GM12874 (cell line): ENCODE data around the gene CCDC102A.

ENCODE experiments used
- TF ChIP-seq, protein P1 (sequence below): IDR thresholded peaks from 2 replicates; pipeline ENCODE4 v1.5.1; 2011; ENCODE audit warnings: low read depth, mild to moderate bottlenecking, control low read depth, low read length, moderate library complexity; ENCODE audit not compliant: insufficient read depth

The CCDC102A gene

DNA sequence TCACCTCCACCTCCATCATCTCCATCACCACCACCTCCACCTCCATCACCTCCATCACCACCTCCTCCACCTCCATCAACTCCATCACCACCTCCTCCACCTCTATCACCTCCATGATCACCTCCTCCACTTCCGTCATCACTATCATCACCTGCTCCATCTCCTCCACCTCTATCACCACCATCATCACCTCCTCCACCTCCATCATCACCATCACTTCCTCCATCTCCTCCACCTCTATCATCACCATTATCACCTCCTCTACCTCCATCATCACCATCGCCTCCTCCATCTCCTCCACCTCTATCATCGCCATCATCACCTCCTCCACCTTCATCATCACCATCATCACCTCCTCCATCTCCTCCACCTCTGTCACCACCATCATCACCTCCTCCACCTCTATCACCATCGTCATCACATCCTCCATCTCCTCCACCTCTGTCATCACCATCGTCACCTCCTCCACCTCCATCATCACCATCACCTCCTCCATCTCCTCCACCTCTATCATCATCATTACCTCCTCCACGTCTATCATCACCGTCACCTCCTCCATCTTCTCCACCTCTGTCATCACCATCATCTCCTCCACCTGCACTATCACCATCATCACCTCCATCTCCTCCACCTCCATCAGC is 33.1 kb upstream of the CCDC102A start:
- TF ChIP-seq, protein P1, sequence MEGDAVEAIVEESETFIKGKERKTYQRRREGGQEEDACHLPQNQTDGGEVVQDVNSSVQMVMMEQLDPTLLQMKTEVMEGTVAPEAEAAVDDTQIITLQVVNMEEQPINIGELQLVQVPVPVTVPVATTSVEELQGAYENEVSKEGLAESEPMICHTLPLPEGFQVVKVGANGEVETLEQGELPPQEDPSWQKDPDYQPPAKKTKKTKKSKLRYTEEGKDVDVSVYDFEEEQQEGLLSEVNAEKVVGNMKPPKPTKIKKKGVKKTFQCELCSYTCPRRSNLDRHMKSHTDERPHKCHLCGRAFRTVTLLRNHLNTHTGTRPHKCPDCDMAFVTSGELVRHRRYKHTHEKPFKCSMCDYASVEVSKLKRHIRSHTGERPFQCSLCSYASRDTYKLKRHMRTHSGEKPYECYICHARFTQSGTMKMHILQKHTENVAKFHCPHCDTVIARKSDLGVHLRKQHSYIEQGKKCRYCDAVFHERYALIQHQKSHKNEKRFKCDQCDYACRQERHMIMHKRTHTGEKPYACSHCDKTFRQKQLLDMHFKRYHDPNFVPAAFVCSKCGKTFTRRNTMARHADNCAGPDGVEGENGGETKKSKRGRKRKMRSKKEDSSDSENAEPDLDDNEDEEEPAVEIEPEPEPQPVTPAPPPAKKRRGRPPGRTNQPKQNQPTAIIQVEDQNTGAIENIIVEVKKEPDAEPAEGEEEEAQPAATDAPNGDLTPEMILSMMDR, result no peak

DNA sequence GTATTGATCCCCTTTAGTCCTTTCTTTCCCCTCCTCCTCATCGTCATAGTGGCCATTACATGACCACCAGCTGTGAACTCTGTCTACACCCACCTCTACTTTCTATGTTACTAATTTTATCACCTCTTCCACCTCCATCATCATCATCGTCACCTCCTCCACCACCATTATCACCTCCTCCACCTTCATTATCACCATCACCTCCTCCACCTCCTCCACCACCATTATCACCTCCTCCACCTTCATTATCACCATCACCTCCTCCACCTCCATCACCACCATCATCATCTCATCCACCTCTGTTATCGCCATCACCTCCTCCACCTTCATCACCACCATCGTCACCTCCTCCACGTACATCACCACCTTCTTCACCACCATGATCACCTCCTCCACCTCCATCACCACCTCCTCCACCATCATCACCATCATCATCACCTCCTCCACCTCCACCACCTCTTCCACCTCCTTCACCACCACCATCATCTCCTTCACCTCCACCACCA is 31.9 kb upstream of the CCDC102A start:
- TF ChIP-seq, protein P1, result no peak

DNA sequence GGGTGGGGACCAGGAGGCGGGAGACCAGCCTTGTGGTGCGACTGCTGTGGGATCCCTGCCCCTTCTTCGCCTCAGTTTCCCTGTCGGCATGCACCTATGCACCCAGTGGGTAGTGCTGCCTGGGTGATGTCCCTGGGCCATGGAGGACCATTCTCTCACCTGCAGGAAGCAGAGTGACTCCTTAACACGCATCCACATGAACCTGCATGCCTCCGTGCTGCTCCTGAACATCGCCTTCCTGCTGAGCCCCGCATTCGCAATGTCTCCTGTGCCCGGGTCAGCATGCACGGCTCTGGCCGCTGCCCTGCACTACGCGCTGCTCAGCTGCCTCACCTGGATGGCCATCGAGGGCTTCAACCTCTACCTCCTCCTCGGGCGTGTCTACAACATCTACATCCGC is 31.3 kb upstream of the CCDC102A start:
- TF ChIP-seq, protein P1, result no peak

DNA sequence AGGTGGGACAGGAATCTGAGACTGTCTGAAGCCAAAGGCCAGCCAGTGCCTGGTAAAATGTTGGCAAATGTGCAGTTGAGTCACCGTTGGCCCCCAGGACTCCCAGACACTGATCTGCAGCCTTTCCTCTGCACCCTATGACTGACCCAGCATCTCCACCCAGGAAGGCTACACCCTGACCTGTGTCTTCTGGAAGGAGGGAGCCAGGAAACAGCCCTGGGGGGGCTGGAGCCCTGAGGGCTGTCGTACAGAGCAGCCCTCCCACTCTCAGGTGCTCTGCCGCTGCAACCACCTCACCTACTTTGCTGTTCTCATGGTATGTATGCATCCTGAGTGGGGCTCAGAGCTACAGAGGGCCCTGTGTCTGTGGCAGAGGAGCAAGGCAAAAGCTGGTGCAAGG is 30.1 kb upstream of the CCDC102A start:
- TF ChIP-seq, protein P1, result no peak

- TF ChIP-seq, protein P1, result no peak
Observed at GRCh38 chr16:57565461-57565860, 29.1 kb upstream of the CCDC102A start.

- TF ChIP-seq, protein P1, result no peak
Observed at GRCh38 chr16:57564571-57565270, 28.4 kb upstream of the CCDC102A start.

DNA sequence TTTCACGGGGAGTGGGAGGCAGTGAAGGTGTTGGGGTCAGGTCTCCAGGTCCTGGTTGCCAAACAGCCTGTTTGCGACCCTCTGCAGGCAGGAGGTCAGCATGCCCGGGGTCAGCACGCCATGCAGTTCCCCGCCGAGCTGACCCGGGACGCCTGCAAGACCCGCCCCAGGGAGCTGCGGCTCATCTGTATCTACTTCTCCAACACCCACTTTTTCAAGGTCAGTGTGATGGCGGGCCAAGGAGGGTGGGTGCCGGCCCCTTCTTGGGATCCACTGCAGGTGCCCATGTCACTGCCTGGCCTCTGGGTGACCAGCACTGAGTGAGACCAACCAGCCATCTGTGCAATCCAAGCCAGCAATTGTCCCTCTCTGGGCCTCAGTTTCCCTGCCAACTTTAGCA is 27.4 kb upstream of the CCDC102A start:
- TF ChIP-seq, protein P1, result no peak
